Measurements from ENCODE around the gene ISL2.

DNA sequence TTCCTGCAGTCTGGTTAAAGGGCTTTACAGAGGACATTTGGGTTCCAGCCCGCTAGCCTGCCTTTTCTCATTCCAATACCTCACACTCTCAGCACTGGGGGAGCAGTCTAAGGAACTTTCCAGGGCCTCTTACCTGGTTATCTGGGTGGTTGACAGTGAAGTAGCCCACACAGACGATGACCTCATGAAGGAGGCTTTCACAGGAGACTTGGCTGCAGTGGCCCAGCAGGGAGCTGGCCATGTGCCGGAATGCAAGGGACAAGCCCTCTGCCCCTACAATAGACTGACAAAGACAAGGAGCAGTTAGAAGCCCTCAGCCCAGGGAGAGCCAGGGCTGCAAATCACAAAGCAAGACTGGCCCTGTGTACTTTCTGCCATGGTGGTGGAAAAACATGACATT is 39.5 kb downstream of the ISL2 start:
- TF ChIP-seq, protein P1, sequence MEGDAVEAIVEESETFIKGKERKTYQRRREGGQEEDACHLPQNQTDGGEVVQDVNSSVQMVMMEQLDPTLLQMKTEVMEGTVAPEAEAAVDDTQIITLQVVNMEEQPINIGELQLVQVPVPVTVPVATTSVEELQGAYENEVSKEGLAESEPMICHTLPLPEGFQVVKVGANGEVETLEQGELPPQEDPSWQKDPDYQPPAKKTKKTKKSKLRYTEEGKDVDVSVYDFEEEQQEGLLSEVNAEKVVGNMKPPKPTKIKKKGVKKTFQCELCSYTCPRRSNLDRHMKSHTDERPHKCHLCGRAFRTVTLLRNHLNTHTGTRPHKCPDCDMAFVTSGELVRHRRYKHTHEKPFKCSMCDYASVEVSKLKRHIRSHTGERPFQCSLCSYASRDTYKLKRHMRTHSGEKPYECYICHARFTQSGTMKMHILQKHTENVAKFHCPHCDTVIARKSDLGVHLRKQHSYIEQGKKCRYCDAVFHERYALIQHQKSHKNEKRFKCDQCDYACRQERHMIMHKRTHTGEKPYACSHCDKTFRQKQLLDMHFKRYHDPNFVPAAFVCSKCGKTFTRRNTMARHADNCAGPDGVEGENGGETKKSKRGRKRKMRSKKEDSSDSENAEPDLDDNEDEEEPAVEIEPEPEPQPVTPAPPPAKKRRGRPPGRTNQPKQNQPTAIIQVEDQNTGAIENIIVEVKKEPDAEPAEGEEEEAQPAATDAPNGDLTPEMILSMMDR (conservative IDR thresholded peaks at IDR 0.05; ENCODE audit: low read depth, low read length): no peak
- TF ChIP-seq BHLHE40 (IDR thresholded peaks at IDR 0.05; ENCODE audit: low read depth, low read length) (no peak), POLR2A (IDR thresholded peaks at IDR 0.05; ENCODE audit: low read depth, low read length) (no peak)
